HFFc6 (cell line): ENCODE data around the gene ABCA4. TPM values are rescaled to one million over a fixed set of nuclear protein-coding genes. Genes with fewer than 3 reads are reported as not detected.

Experiments
- DNase-seq: peaks from one replicate; pipeline ENCODE4 v3.0.0-alpha.2; 2018
- H3K27ac Mint-ChIP-seq: 2 replicates; pipeline ENCODE4 v1.8.0; 2020; ENCODE audit warnings: mild to moderate bottlenecking, mixed read lengths
- H3K27me3 Mint-ChIP-seq: 2 replicates; pipeline ENCODE4 v1.8.0; 2021; ENCODE audit warnings: mild to moderate bottlenecking, moderate library complexity, mixed read lengths; ENCODE audit not compliant: insufficient read depth
- H3K36me3 Mint-ChIP-seq: 2 replicates; pipeline ENCODE4 v1.8.0; 2021; ENCODE audit warnings: low read depth, mixed read lengths
- H3K4me1 Mint-ChIP-seq: 2 replicates; pipeline ENCODE4 v1.8.0; 2020; ENCODE audit warnings: low read depth, mixed read lengths
- H3K4me3 Mint-ChIP-seq: 2 replicates; pipeline ENCODE4 v1.8.0; 2020; ENCODE audit warnings: mild to moderate bottlenecking, moderate library complexity, mixed read lengths
- H3K9me3 Mint-ChIP-seq: 2 replicates; pipeline ENCODE4 v1.8.0; 2020; ENCODE audit warnings: mild to moderate bottlenecking, mixed read lengths
- total RNA-seq, 6 experiments: library from RNA; stranded (reverse); fragmentation: NEBNext Ultra II Directional; extraction: Animal tissue kit (Norgen Biotek cat#: 25700); gene quantifications; 2 replicates in 1 of 6; 3 replicates in 5 of 6; pipeline ENCODE4 v1.2.3, GENCODE V29; 2021
- TF ChIP-seq, protein P1 (sequence below): fragments of 200-600 bp; sonication (generic); IDR thresholded peaks from 2 replicates; pipeline ENCODE4 v1.5.0; 2021; ENCODE audit warnings: antibody characterized with exemption, mild to moderate bottlenecking

ABCA4 gene
- total RNA-seq, 6 experiments from 2014 or later = 0.03 to 0.09 (median 0.05) TPM; not detected in 3

DNA sequence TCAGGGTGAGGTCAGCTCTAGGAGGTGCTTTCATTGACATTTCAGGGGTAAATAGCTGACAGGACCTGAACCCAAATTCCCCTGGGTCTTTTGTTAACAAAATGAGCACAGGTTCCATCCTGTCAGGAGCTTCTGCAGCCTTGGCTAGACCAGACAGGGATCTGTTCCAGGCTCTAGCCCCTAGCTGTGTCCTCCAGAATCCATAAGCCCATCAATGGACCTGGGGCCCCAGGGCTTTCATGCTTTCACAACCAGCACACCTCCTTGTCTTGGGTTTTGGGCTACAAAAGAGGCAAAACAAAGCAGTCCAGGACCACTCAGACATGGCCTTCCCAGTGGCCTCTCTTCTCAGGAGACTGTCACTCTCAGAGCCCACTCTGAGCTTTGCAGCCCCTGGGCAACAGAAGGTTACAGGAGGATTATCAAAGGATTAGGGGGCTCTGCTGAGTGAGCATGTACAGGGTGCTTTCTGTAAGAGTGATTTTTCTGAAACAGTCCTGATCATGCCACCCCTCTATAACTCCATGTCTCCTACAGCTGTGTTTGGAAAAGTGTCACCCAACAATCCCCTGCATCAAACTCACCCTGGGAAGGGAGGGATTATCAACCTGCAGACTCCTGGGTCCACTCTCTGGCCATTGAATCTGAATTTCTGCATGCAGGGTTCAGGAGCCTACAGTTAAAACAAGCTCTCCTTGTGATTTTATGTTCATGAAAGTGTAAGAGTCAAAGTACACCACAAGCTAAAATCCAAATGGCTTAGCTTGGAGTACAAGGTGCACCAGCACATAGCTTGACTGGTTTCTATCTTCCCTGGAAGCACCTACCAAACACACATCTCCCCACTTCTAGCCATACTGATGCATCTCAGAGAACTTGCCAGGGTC is 144.0 kb downstream of the ABCA4 start:
- H3K27ac Mint-ChIP-seq = peak overlapping the region; percentile 20
- peaks cover 5% of the 10 kb centered on the region for H3K27me3 Mint-ChIP-seq
- no peak for DNase-seq
- H3K4me1 Mint-ChIP-seq = peaks cover 59% of the 10 kb centered on the region
- H3K36me3 Mint-ChIP-seq = no peaks in the 10 kb centered on the region
- no peaks in the 10 kb centered on the region for H3K9me3 Mint-ChIP-seq
- H3K4me3 Mint-ChIP-seq = no peak overlapping the region
- TF ChIP-seq, protein P1, sequence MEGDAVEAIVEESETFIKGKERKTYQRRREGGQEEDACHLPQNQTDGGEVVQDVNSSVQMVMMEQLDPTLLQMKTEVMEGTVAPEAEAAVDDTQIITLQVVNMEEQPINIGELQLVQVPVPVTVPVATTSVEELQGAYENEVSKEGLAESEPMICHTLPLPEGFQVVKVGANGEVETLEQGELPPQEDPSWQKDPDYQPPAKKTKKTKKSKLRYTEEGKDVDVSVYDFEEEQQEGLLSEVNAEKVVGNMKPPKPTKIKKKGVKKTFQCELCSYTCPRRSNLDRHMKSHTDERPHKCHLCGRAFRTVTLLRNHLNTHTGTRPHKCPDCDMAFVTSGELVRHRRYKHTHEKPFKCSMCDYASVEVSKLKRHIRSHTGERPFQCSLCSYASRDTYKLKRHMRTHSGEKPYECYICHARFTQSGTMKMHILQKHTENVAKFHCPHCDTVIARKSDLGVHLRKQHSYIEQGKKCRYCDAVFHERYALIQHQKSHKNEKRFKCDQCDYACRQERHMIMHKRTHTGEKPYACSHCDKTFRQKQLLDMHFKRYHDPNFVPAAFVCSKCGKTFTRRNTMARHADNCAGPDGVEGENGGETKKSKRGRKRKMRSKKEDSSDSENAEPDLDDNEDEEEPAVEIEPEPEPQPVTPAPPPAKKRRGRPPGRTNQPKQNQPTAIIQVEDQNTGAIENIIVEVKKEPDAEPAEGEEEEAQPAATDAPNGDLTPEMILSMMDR = no peak

DNA sequence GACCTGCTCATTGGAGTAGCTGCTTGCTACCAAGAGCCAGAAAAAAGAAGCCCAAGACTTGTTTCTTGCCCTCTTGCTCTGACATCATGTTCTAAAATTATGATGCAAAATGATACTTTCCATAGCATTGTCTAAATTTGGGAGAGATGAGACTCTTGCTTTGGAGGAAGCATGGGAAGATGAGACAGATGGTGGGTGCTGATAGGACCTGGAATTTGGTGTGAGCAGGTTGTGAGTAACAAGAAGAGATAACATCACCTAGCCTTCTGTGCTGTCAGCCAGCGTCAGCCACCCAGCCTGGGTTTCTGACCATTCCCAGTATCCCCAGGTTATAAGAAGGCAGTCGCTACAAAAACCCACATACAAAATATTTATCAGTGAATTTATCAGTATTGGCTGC is 144.7 kb downstream of the ABCA4 start:
- Mint-ChIP-seq H3K27ac (no peak overlapping the region; the same call in 1 of the 2 replicates), H3K36me3 (no peaks in the 10 kb centered on the region), H3K4me3 (no peak overlapping the region), H3K9me3 (no peaks in the 10 kb centered on the region), H3K27me3 (peaks cover 7% of the 10 kb centered on the region), H3K4me1 (peaks cover 57% of the 10 kb centered on the region)
- peak; percentile 47 for DNase-seq
- TF ChIP-seq, protein P1 = no peak

DNA sequence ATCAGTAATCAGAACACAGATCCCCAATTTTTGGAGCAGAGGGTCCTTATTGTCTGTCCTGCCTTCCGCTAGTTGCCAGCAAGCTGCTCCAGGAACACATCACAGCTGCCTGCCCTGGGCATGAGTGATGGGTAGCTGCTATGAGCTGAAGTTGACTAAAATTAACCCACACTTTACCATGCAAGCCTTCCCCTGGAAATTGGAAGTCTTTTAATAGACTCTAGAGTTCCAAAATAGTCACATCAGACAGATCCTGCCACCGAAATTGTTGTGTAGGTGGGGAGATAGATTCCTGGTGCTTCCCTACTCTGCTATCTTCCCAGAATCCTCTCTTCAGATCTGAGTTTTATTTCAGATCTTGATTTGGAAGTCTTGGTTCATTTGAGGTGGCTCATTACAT is 148.6 kb downstream of the ABCA4 start:
- H3K9me3 Mint-ChIP-seq = no peaks in the 10 kb centered on the region
- TF ChIP-seq, protein P1 = no peak
- no peak overlapping the region for H3K27ac Mint-ChIP-seq
- peaks cover 11% of the 10 kb centered on the region; the same call in 1 of the 2 replicates for H3K27me3 Mint-ChIP-seq
- no peaks in the 10 kb centered on the region for H3K36me3 Mint-ChIP-seq
- H3K4me3 Mint-ChIP-seq = no peak overlapping the region
- H3K4me1 Mint-ChIP-seq = peaks cover 29% of the 10 kb centered on the region
- no peak for DNase-seq

DNA sequence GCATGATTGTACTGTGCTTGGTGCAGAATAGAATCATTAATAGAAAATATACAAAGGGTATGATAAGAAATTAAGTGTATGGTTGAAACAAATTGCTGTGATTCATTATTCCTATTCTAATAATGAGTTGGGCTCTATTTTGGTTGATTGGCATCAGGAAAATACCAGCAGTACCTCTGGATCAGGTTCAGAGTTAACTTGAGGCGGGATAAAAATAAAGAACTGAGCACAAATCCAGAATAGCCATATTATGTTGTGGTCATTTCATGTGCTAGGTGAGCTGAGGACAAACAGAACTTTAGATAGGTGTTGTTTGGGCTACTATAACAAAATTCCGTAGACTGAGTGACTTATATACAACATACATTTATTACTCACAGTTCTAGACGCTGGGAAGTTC is 151.1 kb downstream of the ABCA4 start:
- H3K9me3 Mint-ChIP-seq = no peaks in the 10 kb centered on the region
- DNase-seq = no peak
- H3K36me3 Mint-ChIP-seq = no peaks in the 10 kb centered on the region
- no peak overlapping the region for H3K27ac Mint-ChIP-seq
- peaks cover 17% of the 10 kb centered on the region; the same call in 1 of the 2 replicates for H3K4me1 Mint-ChIP-seq
- TF ChIP-seq, protein P1 = no peak
- no peak overlapping the region for H3K4me3 Mint-ChIP-seq
- peaks cover 21% of the 10 kb centered on the region for H3K27me3 Mint-ChIP-seq

DNA sequence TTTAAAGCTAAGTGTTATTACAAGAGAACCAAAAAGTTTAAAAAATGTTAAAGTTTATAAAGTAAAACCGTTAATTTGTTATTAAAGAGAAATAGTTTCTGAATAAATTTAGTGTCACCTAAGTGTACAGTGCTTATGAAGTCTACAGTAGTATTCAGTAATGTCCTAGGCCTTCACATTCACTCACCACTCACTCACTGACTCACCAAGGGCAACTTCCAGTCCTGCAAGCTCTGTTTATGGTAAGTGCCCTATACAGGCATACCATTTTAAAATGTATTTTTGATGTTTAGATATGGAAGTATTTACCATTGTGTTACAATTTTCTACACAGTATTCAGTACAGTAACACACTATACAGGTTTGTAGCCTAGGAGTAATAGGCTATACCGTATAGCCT is 151.6 kb downstream of the ABCA4 start:
- no peak overlapping the region for H3K27ac Mint-ChIP-seq
- peaks cover 21% of the 10 kb centered on the region for H3K27me3 Mint-ChIP-seq
- TF ChIP-seq, protein P1 = no peak
- no peaks in the 10 kb centered on the region for H3K36me3 Mint-ChIP-seq
- DNase-seq = no peak
- peaks cover 22% of the 10 kb centered on the region; the same call in 1 of the 2 replicates for H3K4me1 Mint-ChIP-seq
- H3K9me3 Mint-ChIP-seq = no peaks in the 10 kb centered on the region
- H3K4me3 Mint-ChIP-seq = no peak overlapping the region
